Calu3 (cell line): Measurements from ENCODE around the gene SERPINI1. TPM values are rescaled to one million over a fixed set of nuclear protein-coding genes. Genes with fewer than 3 reads are reported as not detected.

ENCODE experiments used
- BruUV-seq: library from RNA; stranded (reverse); fragments of 400-500 nt; replicated peaks from 2 replicates; lab custom pipeline; 2021; lab: Mats Ljungman, UMichigan
- CTCF ChIA-PET: fragments of 300-600 bp; sonication (Branson Sonifier 250); formaldehyde crosslinking; loops from one replicate; lab custom pipeline; 2022; ENCODE audit warnings: antibody characterized with exemption; lab: Charles Lee
- DNase-seq: peaks from one replicate; pipeline ENCODE4 v3.0.0; 2022
- H3K27ac Mint-ChIP-seq: one replicate; pipeline ENCODE4 v1.8.0; 2022; ENCODE audit warnings: mixed read lengths; ENCODE audit not compliant: unreplicated experiment
- H3K27me3 Mint-ChIP-seq: one replicate; pipeline ENCODE4 v1.8.0; 2022; ENCODE audit warnings: mixed read lengths; ENCODE audit not compliant: unreplicated experiment
- H3K36me3 Mint-ChIP-seq: one replicate; pipeline ENCODE4 v1.8.0; 2022; ENCODE audit warnings: mild to moderate bottlenecking, moderate library complexity, mixed read lengths; ENCODE audit not compliant: insufficient read depth, unreplicated experiment
- H3K4me1 Mint-ChIP-seq: one replicate; pipeline ENCODE4 v1.8.0; 2022; ENCODE audit warnings: mild to moderate bottlenecking, low read depth, mixed read lengths; ENCODE audit not compliant: unreplicated experiment
- H3K4me3 Mint-ChIP-seq: one replicate; pipeline ENCODE4 v1.8.0; 2022; ENCODE audit warnings: mild to moderate bottlenecking, low read depth, moderate library complexity, mixed read lengths; ENCODE audit not compliant: unreplicated experiment
- H3K9me3 Mint-ChIP-seq: one replicate; pipeline ENCODE4 v1.8.0; 2022; ENCODE audit warnings: low read depth, mixed read lengths; ENCODE audit not compliant: unreplicated experiment
- CTCF ChIP-seq: fragments of 200-600 bp; IDR thresholded peaks from one replicate; pipeline ENCODE4 v1.8.0; 2022; ENCODE audit warnings: antibody characterized with exemption; ENCODE audit not compliant: unreplicated experiment
- intact Hi-C: fragments of 100-400 bp; cut with micrococcal nuclease; formaldehyde crosslinking; loops from one replicate; pipeline ENCODE4 v1.10.0; 2022; ENCODE audit not compliant: unreplicated experiment
- total RNA-seq: library from RNA; stranded (reverse); gene quantifications from 2 replicates; pipeline ENCODE4 v1.2.3, GENCODE V29; 2022

Gene SERPINI1
- total RNA-seq, 1 experiment from 2014 or later = 1.9 TPM

GRCh38 chr3:167855306-167855705 lies 119.8 kb downstream of the SERPINI1 start:
- BruUV-seq = no TSS peak
- Mint-ChIP-seq H3K27me3 (no peaks in the 10 kb centered on the region), H3K4me3 (no peak overlapping the region), H3K27ac (no peak overlapping the region), H3K9me3 (no peaks in the 10 kb centered on the region), H3K36me3 (no peaks in the 10 kb centered on the region), H3K4me1 (no peaks in the 10 kb centered on the region)
- TF ChIP-seq CTCF = no peak
- CTCF ChIA-PET = no interaction called here
- intact Hi-C loops = no loop called here
- no peak for DNase-seq

GRCh38 chr3:167858865-167859264 lies 123.3 kb downstream of the SERPINI1 start:
- DNase-seq = no peak
- TF ChIP-seq CTCF = no peak
- Mint-ChIP-seq H3K4me3 (no peak overlapping the region), H3K9me3 (no peaks in the 10 kb centered on the region), H3K4me1 (peaks cover 8% of the 10 kb centered on the region), H3K27ac (no peak overlapping the region), H3K27me3 (no peaks in the 10 kb centered on the region), H3K36me3 (no peaks in the 10 kb centered on the region)
- CTCF ChIA-PET = interaction anchor here (1.0 kb wide), 1 partner anchor 14 kb away, joined by 3 read pairs; no protein-coding TSS in a partner anchor
- no TSS peak for BruUV-seq
- intact Hi-C loops = no loop called here

- H3K27me3 Mint-ChIP-seq = no peaks in the 10 kb centered on the region
- CTCF ChIA-PET = interaction anchor here (0.9 to 1.0 kb wide), 2 partner anchors 10 to 13 kb away, joined by 3 read pairs; no protein-coding TSS in a partner anchor
- DNase-seq = no peak
- BruUV-seq = no TSS peak
- no peak for TF ChIP-seq CTCF
- H3K36me3 Mint-ChIP-seq = no peaks in the 10 kb centered on the region
- no peak overlapping the region for H3K27ac Mint-ChIP-seq
- intact Hi-C loops = no loop called here
- H3K9me3 Mint-ChIP-seq = no peaks in the 10 kb centered on the region
- H3K4me3 Mint-ChIP-seq = no peak overlapping the region
- peaks cover 8% of the 10 kb centered on the region for H3K4me1 Mint-ChIP-seq
These were observed 124.1 kb downstream of the SERPINI1 start for GRCh38 chr3:167859610-167860009.

- intact Hi-C loops = no loop called here
- no peak overlapping the region for H3K27ac Mint-ChIP-seq
- no peak for DNase-seq
- peaks cover 14% of the 10 kb centered on the region for H3K4me1 Mint-ChIP-seq
- H3K27me3 Mint-ChIP-seq = no peaks in the 10 kb centered on the region
- H3K36me3 Mint-ChIP-seq = no peaks in the 10 kb centered on the region
- H3K4me3 Mint-ChIP-seq = no peak overlapping the region
- no TSS peak for BruUV-seq
- no peak for TF ChIP-seq CTCF
- no peaks in the 10 kb centered on the region for H3K9me3 Mint-ChIP-seq
- CTCF ChIA-PET = no interaction called here
These were observed 126.1 kb downstream of the SERPINI1 start for GRCh38 chr3:167861649-167862048.
